ENCODE results near the gene PXDN.
"Not testable (repeated sequence)": the region's sequence is repeated elsewhere in the genome, so short reads cannot be mapped to it uniquely, and the experiment has no call there.

Gene PXDN

DNA sequence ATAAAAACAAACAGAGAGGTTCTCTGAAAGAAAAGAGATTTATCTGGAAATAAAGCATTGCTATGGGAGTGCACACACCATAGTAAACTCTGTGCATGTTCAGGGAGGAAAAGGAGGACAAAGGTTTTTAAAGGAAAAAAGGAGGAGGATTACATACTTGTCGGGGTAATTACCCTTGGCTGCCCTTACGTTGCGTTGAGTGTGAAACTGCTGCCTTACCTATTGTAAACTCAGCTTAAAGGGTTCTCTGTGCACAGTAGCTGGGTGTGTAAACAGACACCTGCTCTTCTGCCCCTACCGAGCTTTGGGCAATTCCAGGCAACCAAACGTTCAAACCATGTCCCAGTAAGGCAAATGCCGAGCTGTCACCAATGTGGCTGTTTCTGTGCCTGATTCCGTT lies 29.6 kb upstream of the PXDN start:
- DNase-seq = peak; percentile 10

DNA sequence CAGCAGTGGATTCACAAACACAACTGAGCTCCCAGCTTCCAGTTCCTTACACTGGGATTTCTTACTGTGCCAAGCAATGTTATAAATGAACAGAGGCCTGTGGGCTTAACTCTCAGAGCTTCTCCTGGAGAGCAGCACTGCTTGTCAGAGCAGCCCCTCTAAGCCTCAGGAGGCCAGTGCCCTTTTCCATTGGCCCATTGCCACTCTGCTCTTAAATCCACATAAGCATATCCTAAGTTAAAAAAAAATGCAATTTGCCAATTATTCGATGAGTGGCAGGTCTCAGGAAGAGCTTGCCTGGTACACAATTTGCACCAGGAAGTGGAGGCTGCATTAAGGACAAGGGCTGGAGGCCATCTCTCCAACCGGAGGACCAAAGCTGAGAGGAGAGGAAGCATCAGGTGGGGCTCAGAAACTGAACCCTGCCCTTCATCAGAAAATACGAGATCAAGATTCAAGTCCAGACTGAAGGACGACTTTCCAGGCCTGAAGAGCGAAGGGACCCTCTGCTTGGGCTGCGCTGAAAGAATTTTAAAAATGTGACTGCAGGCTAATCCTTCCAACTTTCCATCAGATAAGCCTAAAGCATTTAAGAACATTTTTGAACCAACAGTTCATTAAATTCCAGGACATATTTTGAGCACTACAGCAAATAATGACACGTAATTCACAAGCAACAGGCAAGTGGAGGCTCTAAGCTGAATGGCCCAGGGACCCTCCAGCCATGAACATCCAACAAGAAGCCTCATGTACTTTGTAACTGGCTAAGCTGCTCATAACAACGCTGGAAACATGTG lies 28.4 kb upstream of the PXDN start:
- DNase-seq = no peak

DNA sequence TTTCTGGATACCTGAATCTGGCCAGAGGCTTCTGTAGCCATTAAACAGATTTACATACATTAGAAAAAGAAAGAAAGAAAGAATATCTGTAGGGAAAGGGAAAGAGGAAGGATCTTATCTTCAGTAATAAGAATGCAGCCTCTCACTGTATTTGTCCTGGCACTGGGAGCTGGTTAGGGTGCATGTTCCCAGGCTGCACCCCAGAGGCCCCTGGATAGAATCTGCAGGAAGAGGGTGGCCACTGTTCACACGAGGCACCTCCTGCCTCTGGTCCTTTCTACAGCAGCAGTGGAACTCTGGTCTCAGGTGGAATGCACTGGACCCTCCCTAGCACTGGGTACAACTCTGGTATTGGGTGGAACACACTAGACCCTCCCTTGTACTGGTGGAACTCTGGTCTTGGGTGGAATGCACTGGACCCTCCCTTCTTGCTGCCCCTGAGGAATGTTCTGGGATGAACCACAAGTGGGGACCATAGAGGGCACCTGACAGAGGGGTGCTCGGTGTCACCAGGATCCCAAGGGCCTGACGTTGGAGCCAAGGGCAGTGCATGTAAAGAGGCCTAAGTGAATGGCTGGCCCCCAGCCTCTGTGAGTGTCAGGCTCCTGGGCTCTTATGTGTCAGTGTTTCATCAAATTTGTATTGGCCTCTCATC lies 27.4 kb upstream of the PXDN start:
- DNase-seq = no peak

DNA sequence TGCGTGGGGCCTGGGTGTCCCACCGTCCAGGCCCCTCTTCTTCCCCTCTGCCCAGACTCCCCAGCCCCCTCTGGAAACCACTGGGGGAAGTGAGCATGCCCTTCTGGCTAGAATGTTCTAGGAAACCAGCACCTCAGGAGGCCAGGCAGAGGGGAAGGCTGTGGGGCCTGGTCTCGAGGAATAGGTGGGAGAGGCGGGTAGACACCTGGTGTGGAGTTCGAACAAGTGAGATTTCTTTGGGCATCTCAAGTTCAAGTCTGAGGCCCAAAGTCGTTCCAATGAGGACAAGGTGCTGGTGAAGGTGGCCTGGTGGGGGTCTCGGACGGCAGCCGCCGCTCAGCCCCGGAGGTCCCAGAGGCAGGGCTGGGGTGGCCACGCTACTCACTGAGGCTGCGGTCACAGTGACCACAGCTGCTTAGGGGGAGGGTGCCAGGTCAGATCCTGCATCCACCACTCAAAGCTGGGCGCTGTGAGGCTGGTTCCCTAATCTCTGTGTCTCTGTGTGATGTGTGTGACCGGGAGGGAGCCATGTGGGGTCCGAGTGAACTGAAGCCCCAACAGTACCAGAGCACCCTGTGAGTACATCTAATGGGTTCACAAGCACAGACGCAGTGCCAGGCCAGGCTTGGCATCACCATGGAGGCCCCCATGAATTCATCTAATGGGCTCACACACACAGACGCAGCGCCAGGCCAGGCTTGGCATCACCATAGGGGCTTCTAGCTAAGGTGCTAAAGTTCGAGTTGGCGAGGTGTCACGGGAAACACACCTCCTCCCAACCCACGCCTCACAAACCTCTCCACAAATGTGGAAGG lies 26.5 kb upstream of the PXDN start:
- DNase-seq = no peak

DNA sequence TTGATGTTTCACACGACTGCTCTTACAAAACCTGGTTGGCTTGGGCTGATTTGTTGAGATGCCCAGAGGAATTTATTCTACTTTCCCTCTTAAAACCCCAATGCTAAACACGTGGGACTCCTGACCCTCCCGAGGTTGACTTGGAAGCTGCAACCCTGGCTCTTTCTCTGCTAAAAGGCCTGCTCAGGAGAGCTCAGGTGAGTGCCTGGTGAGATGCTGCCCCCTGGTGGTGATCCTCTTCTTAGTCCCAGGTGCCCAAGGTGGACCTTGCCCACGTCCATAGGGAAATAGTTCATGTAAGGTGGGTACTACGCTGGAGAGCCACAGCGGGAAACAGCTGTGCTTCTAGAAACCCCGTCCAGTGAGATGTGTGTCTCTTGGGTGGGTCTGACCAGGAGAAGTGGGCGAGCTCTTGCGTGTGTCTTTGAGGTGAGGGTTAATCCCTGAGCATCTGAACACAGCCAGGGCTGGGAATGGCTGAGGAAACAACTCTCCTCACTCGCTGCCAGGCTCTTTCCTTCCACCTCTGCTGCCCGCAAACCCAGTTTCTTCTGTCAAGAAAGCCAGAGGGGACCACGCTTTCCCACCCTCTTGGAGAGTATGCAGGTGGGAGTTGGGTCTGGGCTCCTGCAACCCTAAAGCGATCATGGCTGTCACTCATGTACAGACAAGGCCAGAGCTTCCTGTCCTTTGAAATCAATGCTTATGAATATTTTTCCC lies 25.5 kb upstream of the PXDN start:
- DNase-seq = peak; percentile 11

DNA sequence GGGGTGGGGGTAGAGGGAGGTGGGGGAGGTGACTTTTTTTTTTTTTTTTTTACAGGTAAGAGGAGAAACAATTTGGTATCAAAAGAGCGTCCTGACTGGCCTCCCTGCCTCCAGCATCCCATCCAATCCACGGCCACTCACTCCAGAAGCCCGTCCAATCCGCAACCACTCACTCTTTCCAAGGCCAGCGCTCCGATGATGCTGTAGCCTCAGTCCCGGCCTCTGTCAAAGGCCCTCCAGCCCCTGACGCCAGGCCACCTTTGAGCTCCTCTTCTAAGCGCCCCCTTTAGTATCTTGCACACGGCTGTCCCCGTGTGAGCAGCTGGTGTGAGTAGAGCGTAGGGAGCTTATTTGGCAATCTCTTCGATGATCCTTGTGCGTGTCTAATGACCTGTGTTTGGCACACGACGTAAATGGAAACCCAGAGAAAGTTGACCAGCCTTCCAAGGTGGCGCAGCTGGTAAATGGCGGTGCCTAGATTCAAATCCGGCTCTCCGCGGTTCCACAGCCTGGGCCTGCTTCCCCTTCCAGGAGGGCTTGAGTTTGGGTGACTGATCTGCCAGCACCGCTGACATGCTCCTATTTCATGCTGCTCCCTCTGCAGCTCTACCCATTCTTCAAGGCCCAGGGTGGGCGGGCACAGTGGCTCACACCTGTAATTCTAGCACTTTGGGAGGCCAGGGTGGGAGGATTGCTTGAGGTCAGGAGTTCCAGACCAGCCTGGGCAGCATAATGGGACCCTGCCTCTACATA lies 23.8 kb upstream of the PXDN start:
- no peak for DNase-seq

DNA sequence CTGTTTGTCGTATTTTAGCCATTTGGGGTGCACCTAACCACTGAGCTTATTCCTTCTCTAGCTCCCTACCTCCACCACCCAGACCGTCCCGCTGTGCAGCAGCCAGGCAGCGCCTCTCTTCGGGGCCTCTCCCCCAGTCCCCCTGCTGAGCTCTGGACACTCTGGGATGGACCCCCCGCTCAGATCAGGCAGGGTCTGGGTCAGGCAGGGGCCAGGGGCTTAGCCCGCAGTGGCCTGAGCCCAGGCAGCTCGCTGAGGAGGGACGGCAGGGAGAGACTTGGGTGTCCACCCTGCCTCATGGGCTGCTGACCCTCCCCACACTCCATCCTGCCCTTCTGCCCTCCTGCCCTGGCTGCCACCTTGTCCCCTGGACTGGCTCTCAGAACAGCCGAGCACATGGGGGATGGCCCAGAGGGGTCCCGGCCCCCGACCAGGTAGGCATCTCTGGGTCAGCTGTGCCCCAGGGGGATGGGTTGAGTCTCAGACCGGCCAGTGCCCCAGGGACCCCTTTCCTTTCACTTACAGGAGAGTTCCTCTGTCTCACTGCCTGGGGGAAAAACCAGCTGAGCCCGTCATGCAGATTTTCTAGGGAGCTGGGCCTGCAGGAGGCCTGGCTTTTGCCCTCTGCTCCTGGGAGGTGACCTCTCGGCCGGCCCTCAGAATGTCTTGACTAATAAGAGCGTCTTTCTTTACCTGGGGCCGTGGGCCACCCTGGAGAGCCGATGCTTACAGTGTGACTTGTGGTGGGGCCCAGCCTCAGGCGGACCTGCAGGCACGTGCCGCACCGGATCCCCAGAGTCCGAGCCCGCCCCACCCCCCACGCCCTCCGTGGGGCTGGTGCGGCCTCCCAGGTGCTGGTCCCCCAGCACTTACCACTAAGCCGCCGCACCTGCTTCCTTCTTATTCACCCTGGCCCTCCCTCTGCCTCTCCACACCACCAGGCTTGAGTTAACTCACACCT lies 22.8 kb upstream of the PXDN start:
- DNase-seq = no peak

DNA sequence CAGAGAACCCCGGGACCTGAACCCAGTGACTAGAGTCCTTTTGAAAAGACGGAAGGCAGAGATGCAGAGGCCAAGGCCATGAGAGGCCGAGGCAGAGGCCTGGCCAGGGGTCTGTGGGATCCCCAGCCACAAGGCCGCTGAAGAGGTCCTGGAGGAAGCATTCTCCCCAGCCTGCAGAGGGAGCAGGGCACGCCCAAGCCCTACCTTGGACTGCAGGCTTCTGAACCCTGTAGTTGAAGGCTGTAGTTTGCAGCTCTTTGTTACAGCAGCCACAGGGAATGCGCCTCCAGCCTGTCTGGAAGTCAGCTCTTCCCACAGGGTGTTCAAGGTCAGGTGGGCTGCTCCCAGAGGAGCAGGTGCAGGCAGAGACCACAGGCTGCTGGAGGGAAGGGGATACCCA lies 22.1 kb upstream of the PXDN start:
- no peak for DNase-seq

DNA sequence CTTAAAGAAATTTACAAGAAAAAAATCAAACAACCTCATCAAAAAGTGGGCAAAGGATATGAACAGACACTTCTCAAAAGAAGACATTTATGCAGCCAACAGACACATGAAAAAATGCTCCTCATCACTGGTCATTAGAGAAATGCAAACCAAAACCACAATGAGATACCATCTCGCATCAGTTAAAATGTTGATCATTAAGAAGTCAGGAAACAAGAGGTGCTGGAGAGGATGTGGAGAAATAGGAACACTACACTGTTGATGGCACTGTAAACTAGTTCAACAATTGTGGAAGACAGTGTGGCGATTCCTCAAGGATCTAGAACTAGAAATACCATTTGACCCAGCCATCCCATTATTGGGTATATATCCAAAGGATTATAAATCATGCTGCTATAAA lies 20.9 kb upstream of the PXDN start:
- not testable (repeated sequence) for DNase-seq

DNA sequence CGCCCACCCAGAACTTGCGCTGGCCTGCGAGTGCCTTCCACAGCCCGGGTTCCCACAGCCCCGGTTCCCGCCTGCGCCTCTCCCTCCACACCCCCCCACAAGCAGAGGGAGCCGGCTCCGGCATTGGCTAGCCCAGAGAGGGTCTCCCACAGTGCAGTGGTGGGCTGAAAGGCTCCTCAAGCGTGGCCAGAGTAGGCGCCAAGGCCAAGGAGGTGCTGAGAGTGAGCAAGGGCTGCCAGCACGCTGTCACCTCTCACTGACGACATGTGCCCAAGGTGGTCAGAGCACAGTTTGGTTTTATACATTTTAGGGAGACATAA lies 15.3 kb upstream of the PXDN start:
- DNase-seq = no peak

DNA sequence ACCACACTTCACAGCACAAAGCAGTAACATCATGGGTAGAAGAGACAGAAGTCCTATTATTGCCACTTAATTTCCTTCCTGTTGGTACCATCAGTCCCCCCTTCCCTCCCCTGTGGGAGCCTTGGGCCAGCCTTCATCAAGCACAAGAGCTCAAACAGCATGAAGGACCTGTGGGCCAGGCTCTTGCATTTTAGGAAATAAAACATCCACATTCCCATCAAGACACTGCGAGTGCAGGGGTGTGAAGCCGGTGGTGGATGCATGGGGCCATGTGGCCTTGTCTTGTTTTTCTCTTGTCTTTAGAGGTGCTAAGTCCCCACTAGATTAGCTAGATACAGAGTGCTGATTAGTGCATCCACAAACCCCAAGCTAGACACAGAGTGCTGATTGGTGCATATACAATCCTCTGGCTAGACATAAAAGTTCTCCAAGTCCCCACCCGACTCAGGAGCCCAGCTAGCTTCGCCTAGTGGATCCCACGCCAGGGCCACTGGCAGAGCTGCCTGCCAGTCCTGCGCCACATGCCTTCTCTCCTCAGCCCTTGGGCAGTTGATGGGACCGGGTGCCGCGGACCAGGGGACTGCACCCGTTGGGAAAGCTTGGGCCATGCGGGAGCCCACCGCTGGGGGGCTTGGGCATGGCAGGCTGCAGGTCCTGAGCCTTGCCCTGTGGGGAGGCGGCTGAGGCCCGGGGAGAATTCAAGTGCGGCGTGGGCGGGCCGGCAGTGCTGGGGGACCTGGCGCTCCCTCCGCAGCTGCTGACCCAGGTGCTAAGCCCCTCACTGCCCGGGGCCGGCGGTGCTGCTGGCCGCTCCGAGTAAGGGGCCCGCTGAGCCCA lies 14.7 kb upstream of the PXDN start:
- no peak for DNase-seq

DNA sequence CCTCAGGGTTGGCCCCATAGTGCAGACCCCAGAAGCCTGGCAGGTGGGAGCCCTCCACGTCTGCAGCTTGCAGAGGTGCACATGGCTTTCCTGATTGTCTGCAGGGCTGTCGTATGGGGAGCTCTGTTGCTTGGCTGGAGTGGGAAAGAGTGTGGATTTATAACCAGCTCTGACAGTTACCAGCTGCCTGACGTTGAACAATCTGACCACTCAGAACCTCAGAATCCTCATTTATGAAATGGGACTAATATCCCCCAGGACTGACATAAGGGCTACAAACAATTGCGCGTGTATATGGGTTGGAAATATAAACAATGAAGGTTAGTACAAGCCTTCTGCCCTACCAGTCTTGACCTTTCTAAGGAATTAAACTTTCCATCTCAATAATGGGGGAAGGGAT lies 13.9 kb upstream of the PXDN start:
- DNase-seq = no peak

DNA sequence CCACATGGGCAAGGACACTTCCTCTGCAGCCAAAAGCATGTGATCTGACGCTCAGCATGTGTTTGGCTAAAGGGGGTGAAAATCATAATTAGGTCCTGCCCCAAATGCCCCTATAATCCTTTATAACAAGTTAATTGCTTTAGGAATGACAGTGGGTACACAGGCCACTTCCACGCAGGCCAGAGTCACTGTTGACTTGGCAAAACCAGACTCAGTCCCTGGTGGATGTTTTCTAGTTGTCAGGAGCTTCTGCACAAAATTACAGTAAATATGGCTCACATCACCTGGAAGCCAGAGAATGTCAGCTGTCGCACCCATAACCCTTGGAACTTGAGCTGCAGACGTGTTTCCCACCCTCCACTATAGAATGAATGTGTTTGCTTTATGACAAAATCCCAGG lies 13.3 kb upstream of the PXDN start:
- DNase-seq = no peak

DNA sequence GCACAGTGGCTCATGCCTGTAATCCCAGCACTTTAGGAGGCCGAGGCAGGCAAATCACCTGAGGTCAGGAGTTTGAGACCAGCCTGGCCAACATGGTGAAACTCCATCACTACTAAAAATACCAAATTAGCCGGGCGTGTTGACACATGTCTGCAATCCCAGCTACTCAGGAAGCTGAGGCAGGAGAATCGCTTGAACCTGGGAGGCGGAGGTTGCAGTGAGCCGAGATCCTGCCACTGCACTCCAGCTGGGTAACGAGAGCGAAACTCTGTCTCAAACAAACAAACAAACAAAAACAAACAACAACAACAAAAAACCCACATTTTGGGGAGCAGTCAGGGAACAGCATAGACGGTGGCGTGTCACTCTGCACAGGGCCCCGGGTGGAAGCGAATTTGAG lies 12.8 kb upstream of the PXDN start:
- not testable (repeated sequence) for DNase-seq

DNA sequence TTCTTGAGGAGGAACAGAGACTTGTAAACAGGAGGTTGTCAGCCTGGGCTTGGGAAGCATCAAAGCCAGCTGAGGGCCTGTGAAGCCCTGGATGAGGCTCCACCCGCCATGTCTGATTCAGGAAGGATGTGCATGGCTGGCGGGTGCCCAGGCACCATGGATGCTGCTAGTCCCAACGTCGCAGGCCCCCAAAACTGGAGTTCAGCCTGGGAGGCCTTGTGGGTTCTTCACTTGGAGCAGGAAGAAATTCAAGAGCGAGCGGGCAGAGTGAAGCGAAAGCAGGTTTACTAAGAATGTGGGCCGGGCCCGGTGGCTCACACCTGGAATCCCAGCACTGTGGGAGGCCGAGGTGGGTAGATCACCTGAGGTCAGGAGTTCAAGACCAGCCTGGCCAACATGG lies 12.1 kb upstream of the PXDN start:
- DNase-seq = no peak

DNA sequence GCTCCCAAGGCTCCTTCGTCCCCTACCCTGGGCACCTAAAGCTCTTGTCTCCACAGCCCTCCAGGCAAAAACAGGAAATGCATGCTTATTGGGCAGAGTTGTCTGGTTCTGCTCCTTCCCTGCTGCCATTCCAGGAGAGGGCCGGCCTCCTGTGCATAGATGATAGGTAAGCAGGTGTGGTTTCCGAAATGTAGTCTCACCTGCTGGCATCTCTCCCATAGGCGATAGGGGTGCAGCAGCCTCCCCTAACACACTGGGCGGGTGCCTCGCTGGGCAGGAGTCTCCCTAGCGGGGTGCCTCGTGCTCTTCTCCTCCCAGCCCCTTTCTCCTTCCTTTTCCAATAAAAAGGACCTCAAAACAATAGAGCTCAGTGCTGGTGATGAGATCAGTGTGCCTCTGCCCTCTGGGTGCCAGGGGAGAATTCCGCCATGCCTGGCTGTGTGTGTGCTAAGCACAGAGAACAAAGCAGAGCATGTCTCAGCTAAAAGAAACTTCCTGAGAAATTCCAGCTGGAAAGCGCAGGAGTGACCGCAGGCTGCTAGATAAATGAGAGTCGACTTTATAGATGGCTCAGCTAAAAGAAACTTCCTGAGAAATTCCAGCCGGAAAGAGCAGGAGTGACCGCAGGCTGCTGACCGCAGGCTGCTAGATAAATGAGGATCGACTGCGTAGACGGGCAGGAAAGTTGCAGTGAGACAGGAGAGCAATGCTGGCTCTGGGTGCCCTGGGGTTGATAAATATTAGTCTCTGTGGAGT lies 11.3 kb upstream of the PXDN start:
- DNase-seq = no peak

DNA sequence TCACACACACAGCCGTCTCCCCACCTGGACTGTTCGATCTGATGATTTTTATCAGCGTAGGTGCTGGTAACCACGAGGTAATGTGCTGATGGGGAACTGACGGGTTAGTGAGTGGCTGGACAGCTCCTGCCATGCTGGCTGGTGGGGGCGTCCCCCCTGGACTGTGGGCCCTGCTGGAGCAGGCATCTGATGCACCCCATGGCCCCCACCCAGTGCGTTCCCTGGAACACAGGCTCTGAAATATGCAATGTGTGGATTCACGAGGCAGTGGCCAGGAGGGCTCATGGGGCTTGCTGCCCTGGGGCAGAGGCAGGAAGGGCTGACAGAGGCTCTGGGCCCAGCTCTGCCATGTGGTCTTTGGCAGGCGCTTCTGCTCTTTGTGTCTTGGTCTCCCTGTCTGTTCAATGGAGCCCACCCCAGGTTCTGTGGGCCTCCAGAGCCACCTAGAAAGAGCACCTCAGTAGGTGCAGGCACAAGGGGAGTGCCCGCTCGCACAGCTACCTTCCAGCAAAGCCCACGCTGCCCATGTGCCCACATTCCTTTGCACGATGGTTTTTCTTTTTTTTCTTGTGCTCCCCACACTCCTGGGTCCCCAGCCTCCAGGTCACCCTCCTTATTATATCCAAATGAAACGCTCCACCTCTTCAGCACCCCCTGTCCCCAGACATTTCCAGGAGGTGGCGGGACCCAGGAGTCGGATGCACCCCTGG lies 10.3 kb upstream of the PXDN start:
- DNase-seq = no peak

DNA sequence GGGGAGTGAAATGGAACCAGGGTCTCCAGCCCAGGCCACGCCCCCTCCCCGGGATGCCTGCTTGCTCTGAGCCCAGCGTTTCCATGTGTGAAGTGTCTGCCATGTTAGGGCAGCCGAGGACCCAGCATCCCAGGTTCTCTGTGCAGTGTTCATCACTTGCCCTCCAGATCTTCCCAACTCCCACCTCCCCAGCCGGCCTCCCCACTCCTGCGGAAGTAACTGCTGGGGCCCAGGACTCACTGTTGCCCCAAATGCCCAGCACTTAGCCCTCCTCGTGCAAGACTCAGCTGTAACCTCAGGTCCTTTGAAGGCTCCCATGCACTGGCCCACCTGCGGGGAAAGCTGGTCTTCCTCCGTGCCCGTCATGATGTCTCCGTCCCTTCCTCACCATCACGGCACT lies 9.7 kb upstream of the PXDN start:
- DNase-seq = no peak

DNA sequence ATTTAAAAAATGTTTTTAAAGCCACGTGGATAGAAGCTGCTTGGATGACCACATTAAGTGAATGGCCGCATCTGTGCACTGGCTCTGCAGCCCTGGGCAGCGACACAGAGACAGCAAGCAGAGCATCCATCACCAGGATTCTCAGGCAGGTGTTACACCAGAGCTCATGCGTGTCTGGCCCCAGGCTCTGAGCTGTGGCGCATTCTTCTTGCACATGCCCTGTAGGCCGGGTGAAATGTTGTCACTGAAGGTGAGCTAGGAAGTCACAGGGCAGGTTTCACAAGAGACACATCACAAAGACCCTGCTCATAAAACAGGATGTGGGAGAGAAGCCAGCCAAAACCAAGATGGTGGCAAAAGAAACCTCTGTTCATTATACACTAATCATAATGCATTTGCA lies 8.4 kb upstream of the PXDN start:
- no peak for DNase-seq
